SK-N-SH (cell line): ENCODE data around the gene FNDC4. TPM values are rescaled to one million over a fixed set of nuclear protein-coding genes. Genes with fewer than 3 reads are reported as not detected.

Experiments used
- FOXJ3 ChIP-seq: sonication (generic); formaldehyde crosslinking; IDR thresholded peaks from 2 replicates; pipeline ENCODE4 v1.5.1; 2020; ENCODE audit warnings: mild to moderate bottlenecking, missing genetic modification reagents
- MEF2A ChIP-seq: IDR thresholded peaks from 2 replicates; pipeline ENCODE4 v1.4.0; 2012; ENCODE audit warnings: low read depth, borderline replicate concordance
- MXI1 ChIP-seq: IDR thresholded peaks from 2 replicates; pipeline ENCODE4 v1.6.1; 2012; ENCODE audit warnings: mild to moderate bottlenecking, low read depth, low read length, improper control_type of control experiment
- POLR2AphosphoS5 ChIP-seq: IDR thresholded peaks from 2 replicates; pipeline ENCODE4 v1.6.1; 2012; ENCODE audit warnings: low read depth, low read length
- RXRA ChIP-seq: IDR thresholded peaks from 2 replicates; pipeline ENCODE4 v1.4.0; 2012; ENCODE audit warnings: low read depth, mild to moderate bottlenecking, borderline replicate concordance
- polyA plus RNA-seq, 3 experiments: library from polyadenylated mRNA; depleted of rRNA; stranded (reverse); fragments of >200 nt; gene quantifications; 2 replicates each; pipeline ENCODE4 v1.2.3, GENCODE V29; 2012
- TF ChIP-seq, protein P1 (sequence below): fragments of 150-350 bp; IDR thresholded peaks from 2 replicates; pipeline ENCODE4 v1.6.1; 2017; ENCODE audit warnings: antibody characterized with exemption, low read length, low read depth, borderline replicate concordance
- TF ChIP-seq, protein P2 (sequence below): fragments of 200-600 bp; sonication (generic); IDR thresholded peaks from 2 replicates; pipeline ENCODE4 v1.6.1; 2017; ENCODE audit warnings: antibody characterized with exemption, mild to moderate bottlenecking, moderate library complexity
- TF ChIP-seq, protein P3 (sequence below): IDR thresholded peaks from 2 replicates; pipeline ENCODE4 v1.4.0; 2012; ENCODE audit warnings: low read depth, borderline replicate concordance
- TF ChIP-seq, protein P4 (sequence below): IDR thresholded peaks from 2 replicates; pipeline ENCODE4 v1.6.1; 2012; ENCODE audit warnings: mild to moderate bottlenecking, low read depth, low read length, moderate library complexity

Gene FNDC4
- polyA plus RNA-seq, 1 of the 3 experiments (the other 2 are of a cell fraction) = 27.0 TPM

DNA sequence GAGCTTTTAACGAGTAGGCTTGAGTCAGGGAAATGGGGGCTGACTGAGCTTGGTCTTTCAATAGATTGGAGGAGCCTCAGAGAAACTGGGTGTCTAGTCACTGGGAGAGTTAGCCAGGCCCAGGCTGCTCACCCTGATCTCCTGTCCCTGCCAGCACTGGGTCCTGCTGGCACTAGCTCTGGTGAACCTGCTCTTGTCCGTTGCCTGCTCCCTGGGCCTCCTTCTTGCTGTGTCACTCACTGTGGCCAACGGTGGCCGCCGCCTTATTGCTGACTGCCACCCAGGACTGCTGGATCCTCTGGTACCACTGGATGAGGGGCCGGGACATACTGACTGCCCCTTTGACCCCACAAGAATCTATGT, 52.1 kb downstream of the FNDC4 start (continued):
- TF ChIP-seq, protein P1, sequence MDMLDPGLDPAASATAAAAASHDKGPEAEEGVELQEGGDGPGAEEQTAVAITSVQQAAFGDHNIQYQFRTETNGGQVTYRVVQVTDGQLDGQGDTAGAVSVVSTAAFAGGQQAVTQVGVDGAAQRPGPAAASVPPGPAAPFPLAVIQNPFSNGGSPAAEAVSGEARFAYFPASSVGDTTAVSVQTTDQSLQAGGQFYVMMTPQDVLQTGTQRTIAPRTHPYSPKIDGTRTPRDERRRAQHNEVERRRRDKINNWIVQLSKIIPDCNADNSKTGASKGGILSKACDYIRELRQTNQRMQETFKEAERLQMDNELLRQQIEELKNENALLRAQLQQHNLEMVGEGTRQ = no peak
- TF ChIP-seq, protein P2, sequence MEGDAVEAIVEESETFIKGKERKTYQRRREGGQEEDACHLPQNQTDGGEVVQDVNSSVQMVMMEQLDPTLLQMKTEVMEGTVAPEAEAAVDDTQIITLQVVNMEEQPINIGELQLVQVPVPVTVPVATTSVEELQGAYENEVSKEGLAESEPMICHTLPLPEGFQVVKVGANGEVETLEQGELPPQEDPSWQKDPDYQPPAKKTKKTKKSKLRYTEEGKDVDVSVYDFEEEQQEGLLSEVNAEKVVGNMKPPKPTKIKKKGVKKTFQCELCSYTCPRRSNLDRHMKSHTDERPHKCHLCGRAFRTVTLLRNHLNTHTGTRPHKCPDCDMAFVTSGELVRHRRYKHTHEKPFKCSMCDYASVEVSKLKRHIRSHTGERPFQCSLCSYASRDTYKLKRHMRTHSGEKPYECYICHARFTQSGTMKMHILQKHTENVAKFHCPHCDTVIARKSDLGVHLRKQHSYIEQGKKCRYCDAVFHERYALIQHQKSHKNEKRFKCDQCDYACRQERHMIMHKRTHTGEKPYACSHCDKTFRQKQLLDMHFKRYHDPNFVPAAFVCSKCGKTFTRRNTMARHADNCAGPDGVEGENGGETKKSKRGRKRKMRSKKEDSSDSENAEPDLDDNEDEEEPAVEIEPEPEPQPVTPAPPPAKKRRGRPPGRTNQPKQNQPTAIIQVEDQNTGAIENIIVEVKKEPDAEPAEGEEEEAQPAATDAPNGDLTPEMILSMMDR = no peak
- TF ChIP-seq, protein P3, sequence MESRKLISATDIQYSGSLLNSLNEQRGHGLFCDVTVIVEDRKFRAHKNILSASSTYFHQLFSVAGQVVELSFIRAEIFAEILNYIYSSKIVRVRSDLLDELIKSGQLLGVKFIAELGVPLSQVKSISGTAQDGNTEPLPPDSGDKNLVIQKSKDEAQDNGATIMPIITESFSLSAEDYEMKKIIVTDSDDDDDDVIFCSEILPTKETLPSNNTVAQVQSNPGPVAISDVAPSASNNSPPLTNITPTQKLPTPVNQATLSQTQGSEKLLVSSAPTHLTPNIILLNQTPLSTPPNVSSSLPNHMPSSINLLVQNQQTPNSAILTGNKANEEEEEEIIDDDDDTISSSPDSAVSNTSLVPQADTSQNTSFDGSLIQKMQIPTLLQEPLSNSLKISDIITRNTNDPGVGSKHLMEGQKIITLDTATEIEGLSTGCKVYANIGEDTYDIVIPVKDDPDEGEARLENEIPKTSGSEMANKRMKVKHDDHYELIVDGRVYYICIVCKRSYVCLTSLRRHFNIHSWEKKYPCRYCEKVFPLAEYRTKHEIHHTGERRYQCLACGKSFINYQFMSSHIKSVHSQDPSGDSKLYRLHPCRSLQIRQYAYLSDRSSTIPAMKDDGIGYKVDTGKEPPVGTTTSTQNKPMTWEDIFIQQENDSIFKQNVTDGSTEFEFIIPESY = no peak
- TF ChIP-seq, protein P4, sequence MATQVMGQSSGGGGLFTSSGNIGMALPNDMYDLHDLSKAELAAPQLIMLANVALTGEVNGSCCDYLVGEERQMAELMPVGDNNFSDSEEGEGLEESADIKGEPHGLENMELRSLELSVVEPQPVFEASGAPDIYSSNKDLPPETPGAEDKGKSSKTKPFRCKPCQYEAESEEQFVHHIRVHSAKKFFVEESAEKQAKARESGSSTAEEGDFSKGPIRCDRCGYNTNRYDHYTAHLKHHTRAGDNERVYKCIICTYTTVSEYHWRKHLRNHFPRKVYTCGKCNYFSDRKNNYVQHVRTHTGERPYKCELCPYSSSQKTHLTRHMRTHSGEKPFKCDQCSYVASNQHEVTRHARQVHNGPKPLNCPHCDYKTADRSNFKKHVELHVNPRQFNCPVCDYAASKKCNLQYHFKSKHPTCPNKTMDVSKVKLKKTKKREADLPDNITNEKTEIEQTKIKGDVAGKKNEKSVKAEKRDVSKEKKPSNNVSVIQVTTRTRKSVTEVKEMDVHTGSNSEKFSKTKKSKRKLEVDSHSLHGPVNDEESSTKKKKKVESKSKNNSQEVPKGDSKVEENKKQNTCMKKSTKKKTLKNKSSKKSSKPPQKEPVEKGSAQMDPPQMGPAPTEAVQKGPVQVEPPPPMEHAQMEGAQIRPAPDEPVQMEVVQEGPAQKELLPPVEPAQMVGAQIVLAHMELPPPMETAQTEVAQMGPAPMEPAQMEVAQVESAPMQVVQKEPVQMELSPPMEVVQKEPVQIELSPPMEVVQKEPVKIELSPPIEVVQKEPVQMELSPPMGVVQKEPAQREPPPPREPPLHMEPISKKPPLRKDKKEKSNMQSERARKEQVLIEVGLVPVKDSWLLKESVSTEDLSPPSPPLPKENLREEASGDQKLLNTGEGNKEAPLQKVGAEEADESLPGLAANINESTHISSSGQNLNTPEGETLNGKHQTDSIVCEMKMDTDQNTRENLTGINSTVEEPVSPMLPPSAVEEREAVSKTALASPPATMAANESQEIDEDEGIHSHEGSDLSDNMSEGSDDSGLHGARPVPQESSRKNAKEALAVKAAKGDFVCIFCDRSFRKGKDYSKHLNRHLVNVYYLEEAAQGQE = no peak
- TF ChIP-seq RXRA (no peak), FOXJ3 (no peak), POLR2AphosphoS5 (no peak), MXI1 (no peak), MEF2A (no peak)
